K562 (cell line): ENCODE results near the gene USP37. TPM values are rescaled to one million over a fixed set of nuclear protein-coding genes. Genes with fewer than 3 reads are reported as not detected.

ENCODE experiments used
- CBX1 ChIP-seq: sonication (generic); IDR thresholded peaks from 2 replicates; pipeline ENCODE4 v1.6.1; 2016; ENCODE audit warnings: antibody characterized with exemption, low read depth, mild to moderate bottlenecking
- CTCF ChIP-seq, 3 experiments: IDR thresholded peaks in 2 of 3; conservative IDR thresholded peaks in 1 of 3; 2 replicates each; pipeline ENCODE4 v1.5.1; 2011 to 2012; ENCODE audit warnings: low read length in 3 of 3, mild to moderate bottlenecking in 3 of 3, control low read depth in 2 of 3, improper control_type of control experiment in 1 of 3, inconsistent platforms in 1 of 3, low read depth in 1 of 3, mixed read lengths in 1 of 3, moderate library complexity in 1 of 3; ENCODE audit not compliant: insufficient read depth in 2 of 3
- ELK3 ChIP-seq: fragments of 450-650 bp; formaldehyde crosslinking; IDR thresholded peaks from 2 replicates; pipeline ENCODE4 v1.4.0; 2020; ENCODE audit warnings: mild to moderate bottlenecking
- FOXA1 ChIP-seq: fragments of 450-650 bp; IDR thresholded peaks from 2 replicates; pipeline ENCODE4 v1.6.1; 2016; ENCODE audit warnings: mild to moderate bottlenecking, borderline replicate concordance
- GATAD2A ChIP-seq: fragments of 450-650 bp; IDR thresholded peaks from 2 replicates; pipeline ENCODE4 v1.6.1; 2017
- ILF3 ChIP-seq: fragments of 450-650 bp; IDR thresholded peaks from 2 replicates; pipeline ENCODE4 v1.6.1; 2018; ENCODE audit warnings: antibody characterized with exemption, mild to moderate bottlenecking, moderate library complexity, borderline replicate concordance
- NCOA6 ChIP-seq: fragments of 450-650 bp; IDR thresholded peaks from 2 replicates; pipeline ENCODE4 v1.6.1; 2017; ENCODE audit warnings: mild to moderate bottlenecking
- NR1H2 ChIP-seq: sonication (generic); formaldehyde crosslinking; IDR thresholded peaks from 2 replicates; pipeline ENCODE4 v1.4.0; 2020; ENCODE audit warnings: mild to moderate bottlenecking, missing genetic modification reagents
- RAD21 ChIP-seq, 2 experiments: fragments of 250-450 bp in 1 of 2; fragments of 450-650 bp in 1 of 2; sonication (Bioruptor Pico) in 1 of 2; formaldehyde crosslinking in 1 of 2; IDR thresholded peaks in 1 of 2; conservative IDR thresholded peaks in 1 of 2; 2 replicates each; pipeline versions ENCODE4 v1.4.0 to v1.8.0; 2020 to 2022; ENCODE audit warnings: mild to moderate bottlenecking in 2 of 2, moderate library complexity in 1 of 2
- ZBTB9 ChIP-seq: fragments of 450-650 bp; formaldehyde crosslinking; IDR thresholded peaks from 2 replicates; pipeline ENCODE4 v1.4.0; 2020; ENCODE audit warnings: mild to moderate bottlenecking, moderate library complexity
- ZNF444 ChIP-seq: fragments of 250-450 bp; sonication (Bioruptor Pico); IDR thresholded peaks from 2 replicates; pipeline ENCODE4 v1.4.0; 2020; ENCODE audit warnings: mild to moderate bottlenecking, moderate library complexity
- polyA plus RNA-seq, 8 experiments: library from polyadenylated mRNA; depleted of rRNA in 4 of 8; stranded (reverse) in 5 of 8; unstranded in 3 of 8; fragments of >200 nt; fragmentation: Nextera tagmentation in 2 of 8; fragmentation: Illumina TruSeq in 1 of 8; extraction: Ambion mirVana in 2 of 8; extraction: Trizol in 1 of 8; gene quantifications; 2 replicates each; pipeline versions ENCODE4 v1.2.1 to v1.2.3, GENCODE V29; 2011 to 2014; ENCODE audit warnings: inconsistent platforms in 1 of 8, missing spikeins in 1 of 8
- total RNA-seq, 7 experiments: library from RNA; depleted of rRNA in 6 of 7; stranded (reverse); fragments of >200 nt in 6 of 7; fragmentation: Illumina TruSeq in 2 of 7; extraction: Trizol in 2 of 7; gene quantifications; 2 replicates each; pipeline versions ENCODE4 v1.2.1 to v1.2.3, GENCODE V29; 2011 to 2021; ENCODE audit warnings: low replicate concordance in 1 of 7
- TF ChIP-seq, protein P1 (sequence below): IDR thresholded peaks from 2 replicates; pipeline ENCODE4 v1.6.1; 2011; ENCODE audit not compliant: insufficient read length; ENCODE audit errors: extremely low read depth

Gene USP37
- total and polyA plus RNA-seq, 9 of the 15 experiments (the other 6 are each of a cell fraction or from before 2014, with no cell fraction given), result 2.0 to 14.2 (median 8.5) TPM

DNA sequence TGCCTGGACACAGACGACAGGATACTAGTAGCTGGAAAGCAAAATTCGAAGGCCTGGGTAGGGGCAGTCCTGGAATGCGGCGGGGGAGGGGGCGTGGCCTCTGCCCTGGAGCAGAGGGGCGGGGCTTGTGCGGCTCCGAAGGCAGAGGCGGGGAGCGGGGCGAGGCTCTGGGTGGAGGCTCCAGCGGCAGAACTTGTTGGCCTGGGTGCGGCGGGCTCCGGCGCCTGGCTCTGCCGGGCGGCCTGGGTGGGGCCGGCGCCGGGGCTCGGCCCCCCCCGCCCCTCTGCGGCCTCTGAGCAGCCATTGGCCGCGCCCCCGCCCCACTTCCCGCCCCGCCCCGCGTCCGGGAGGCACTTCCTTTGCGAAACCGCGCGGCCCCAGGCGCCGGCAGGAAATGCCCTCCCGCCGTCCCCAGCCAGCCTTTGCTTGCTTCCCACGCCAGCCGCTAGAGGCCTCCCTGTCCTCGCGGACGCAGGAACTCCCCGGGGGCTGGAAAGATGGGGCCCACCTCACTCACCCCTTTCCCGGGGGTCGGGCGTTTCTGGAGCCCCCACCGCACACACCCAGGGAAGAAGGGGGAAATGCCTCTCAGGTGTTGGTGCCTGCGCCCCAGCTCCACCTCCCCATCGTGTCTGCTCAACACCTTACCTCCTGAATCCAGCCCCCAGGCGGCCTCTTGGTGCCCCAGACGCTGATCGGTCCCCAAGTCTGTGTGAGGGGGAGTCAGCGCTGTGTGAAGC, 161.8 kb downstream of the USP37 start (continued):
- TF ChIP-seq RAD21 (CRISPR knock-in tag; conservative IDR thresholded peaks at IDR 0.05 in 1 of 2, IDR thresholded peaks at IDR 0.05 in 1 of 2) (peak; percentile 67 to 69), NCOA6 (no peak), CTCF (IDR thresholded peaks at IDR 0.05 in 2 of 3, conservative IDR thresholded peaks at IDR 0.05 in 1 of 3; ENCODE audit: insufficient read depth in 2 of 3, low read depth in 1 of 3, low read length in 3 of 3) (peak; percentile 71 to 85 (median 76)), FOXA1 (no peak), ILF3 (peak; percentile 74; the same call in 1 of the 2 replicates), NR1H2 (CRISPR knock-in tag) (no peak), CBX1 (peak; percentile 73), ELK3 (CRISPR knock-in tag) (peak; percentile 65; the same call in 1 of the 2 replicates), GATAD2A (peak; percentile 72; the same call in 1 of the 2 replicates), ZNF444 (CRISPR knock-in tag) (no peak), ZBTB9 (CRISPR knock-in tag) (peak; percentile 54)
- TF ChIP-seq, protein P1, sequence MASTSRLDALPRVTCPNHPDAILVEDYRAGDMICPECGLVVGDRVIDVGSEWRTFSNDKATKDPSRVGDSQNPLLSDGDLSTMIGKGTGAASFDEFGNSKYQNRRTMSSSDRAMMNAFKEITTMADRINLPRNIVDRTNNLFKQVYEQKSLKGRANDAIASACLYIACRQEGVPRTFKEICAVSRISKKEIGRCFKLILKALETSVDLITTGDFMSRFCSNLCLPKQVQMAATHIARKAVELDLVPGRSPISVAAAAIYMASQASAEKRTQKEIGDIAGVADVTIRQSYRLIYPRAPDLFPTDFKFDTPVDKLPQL, result no peak
